Measurements from ENCODE around the gene LAMC1.

LAMC1 gene

DNA sequence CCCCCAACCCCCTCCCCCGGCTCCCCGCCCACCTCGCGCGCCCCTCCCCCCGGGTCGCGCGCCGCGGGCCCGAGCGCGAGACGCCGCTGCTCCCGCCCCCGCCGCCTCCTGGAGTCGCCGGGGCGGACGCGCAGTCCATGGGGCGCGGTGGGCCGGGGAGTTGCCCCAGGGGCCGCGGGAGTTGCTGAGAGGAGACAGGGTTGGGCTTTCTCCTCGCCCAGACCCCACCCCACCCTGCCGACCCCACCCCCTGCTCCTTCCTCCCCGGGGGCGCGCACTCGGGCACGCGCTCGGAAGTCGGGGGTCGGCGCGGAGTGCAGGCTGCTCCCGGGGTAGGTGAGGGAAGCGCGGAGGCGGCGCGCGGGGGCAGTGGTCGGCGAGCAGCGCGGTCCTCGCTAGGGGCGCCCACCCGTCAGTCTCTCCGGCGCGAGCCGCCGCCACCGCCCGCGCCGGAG, at the start of gene LAMC1:
TSS of gene LAMC1 (plus strand) at position 275 of the 455 bp plus-strand sequence. CDS start 297 bp downstream, outside the sequence.
- Mint-ChIP-seq H3K36me3 (ENCODE audit: low read depth) (no peaks in the 10 kb centered on the region), H3K27ac (peak within 1 kb of the TSS; percentile 90 to 98 (median 97)), H3K27me3 (ENCODE audit: low read depth) (no peaks in the 10 kb centered on the region), H3K9me3 (no peaks in the 10 kb centered on the region), H3K4me1 (peaks cover 50% of the 10 kb centered on the region), H3K4me3 (peak within 1 kb of the TSS; percentile 91 to 98 (median 94))
- no peak for TF ChIP-seq CTCF (IDR thresholded peaks at IDR 0.05; ENCODE audit: unreplicated experiment in 3 of 3)

- Mint-ChIP-seq H3K9me3 (no peaks in the 10 kb centered on the region), H3K27ac (no peak overlapping the region), H3K27me3 (ENCODE audit: low read depth) (no peaks in the 10 kb centered on the region), H3K4me3 (no peak overlapping the region), H3K36me3 (ENCODE audit: low read depth) (no peaks in the 10 kb centered on the region), H3K4me1 (no peaks in the 10 kb centered on the region)
- TF ChIP-seq CTCF (IDR thresholded peaks at IDR 0.05; ENCODE audit: unreplicated experiment in 3 of 3), result no peak
These were observed 48.6 kb upstream of the LAMC1 start for GRCh38 chr1:182974506-182975191.

GRCh38 chr1:182977480-182977879, 45.7 kb upstream of the LAMC1 start:
- Mint-ChIP-seq H3K9me3 (no peaks in the 10 kb centered on the region), H3K27me3 (ENCODE audit: low read depth) (no peaks in the 10 kb centered on the region), H3K4me1 (no peaks in the 10 kb centered on the region), H3K36me3 (ENCODE audit: low read depth) (no peaks in the 10 kb centered on the region), H3K4me3 (no peak overlapping the region), H3K27ac (no peak overlapping the region)
- no peak for TF ChIP-seq CTCF (IDR thresholded peaks at IDR 0.05; ENCODE audit: unreplicated experiment in 3 of 3)

DNA sequence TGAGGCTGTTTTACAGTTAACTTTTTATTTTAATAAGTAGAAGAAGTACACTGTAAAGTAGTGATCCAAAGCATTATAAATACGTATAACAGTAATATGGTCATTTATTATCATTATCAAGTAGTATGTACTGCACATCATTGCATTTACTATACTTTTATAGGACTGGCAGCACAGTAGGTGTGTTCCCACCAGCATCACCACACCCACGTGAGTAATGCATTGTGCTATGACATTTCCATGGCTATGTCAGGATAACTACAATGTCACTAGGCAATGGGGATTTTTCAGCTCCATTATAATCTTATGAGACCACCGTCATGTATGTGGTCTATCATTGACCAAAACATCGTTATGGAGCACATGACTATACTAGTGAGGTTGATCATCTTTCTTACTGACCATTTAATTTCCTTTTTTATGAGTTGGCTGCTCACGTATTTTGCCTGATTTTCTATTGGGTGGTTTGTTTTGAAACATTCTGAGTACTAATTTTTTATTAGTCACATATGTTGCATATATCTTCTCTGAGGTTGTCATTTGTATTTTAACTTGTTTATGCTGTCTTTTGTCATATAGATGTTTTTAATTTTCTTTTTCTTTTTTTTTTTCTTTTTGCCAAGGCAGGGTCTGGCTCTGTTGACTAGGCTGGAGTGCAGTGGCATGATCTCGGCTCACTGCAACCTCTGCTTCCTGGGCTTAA, 44.9 kb upstream of the LAMC1 start:
- Mint-ChIP-seq H3K4me1 (no peaks in the 10 kb centered on the region), H3K27ac (no peak overlapping the region), H3K36me3 (ENCODE audit: low read depth) (no peaks in the 10 kb centered on the region), H3K9me3 (no peaks in the 10 kb centered on the region), H3K4me3 (no peak overlapping the region), H3K27me3 (ENCODE audit: low read depth) (no peaks in the 10 kb centered on the region)
- TF ChIP-seq CTCF (IDR thresholded peaks at IDR 0.05; ENCODE audit: unreplicated experiment in 3 of 3), result no peak

- no peak for TF ChIP-seq CTCF (IDR thresholded peaks at IDR 0.05; ENCODE audit: unreplicated experiment in 3 of 3)
- H3K36me3 Mint-ChIP-seq (ENCODE audit: low read depth), result no peaks in the 10 kb centered on the region
- no peaks in the 10 kb centered on the region for H3K27me3 Mint-ChIP-seq (ENCODE audit: low read depth)
- no peaks in the 10 kb centered on the region for H3K4me1 Mint-ChIP-seq
- peaks cover 4% of the 10 kb centered on the region for H3K9me3 Mint-ChIP-seq
- H3K27ac Mint-ChIP-seq, result no peak overlapping the region
- no peak overlapping the region for H3K4me3 Mint-ChIP-seq
These were observed 39.1 kb upstream of the LAMC1 start for GRCh38 chr1:182984138-182984537.

Data from nephron (organoid).